Measurements from ENCODE around the gene FLT4. TPM values are rescaled to one million over a fixed set of nuclear protein-coding genes. Genes with fewer than 3 reads are reported as not detected.

The FLT4 gene
- total RNA-seq (2022; extraction: Qiagen RNA extraction; ENCODE audit: low read depth) = 2.0 to 4.8 TPM (median 3.7 TPM) in 5 replicates

DNA sequence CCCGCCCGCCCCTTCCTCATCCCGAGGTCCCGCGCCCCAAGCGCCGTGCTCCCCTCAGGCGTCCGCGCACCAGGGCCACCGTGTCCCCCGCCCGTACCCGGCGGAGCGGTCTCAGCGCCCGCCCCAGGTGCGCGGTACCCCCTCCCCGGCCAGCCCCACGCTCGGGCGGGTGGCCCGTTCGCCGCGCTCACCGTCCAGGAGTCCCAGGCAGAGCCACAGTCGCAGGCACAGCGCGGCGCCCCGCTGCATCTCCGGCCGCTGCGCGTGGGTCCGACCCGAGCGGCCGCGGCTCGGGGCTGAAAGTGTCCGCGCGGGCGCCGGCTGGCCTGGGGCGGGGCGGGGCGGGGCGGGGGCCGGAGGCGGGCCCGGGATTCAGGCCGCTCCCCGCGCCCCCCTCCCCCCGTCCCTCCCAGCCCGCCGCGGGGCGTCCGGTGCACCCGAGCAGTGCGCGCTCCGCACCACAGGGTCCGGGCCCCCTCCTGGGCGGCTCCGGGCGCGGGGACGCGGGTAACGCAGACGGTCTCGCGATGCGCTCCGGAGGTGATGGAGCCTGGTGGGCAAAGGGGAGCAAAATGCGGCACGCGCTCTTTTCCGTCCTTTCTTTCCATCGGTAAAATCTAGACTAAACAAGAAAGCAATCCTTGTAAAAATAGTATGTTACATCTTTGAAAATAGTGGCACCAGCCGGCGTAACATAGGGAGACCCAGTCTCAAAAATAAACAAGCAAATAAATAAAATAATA, at the start of gene FLT4:
Gene FLT4, minus strand, starts transcription at position 304 of the 743 bp plus-strand sequence. Its CDS starts 55 bp downstream, at position 249.

DNA sequence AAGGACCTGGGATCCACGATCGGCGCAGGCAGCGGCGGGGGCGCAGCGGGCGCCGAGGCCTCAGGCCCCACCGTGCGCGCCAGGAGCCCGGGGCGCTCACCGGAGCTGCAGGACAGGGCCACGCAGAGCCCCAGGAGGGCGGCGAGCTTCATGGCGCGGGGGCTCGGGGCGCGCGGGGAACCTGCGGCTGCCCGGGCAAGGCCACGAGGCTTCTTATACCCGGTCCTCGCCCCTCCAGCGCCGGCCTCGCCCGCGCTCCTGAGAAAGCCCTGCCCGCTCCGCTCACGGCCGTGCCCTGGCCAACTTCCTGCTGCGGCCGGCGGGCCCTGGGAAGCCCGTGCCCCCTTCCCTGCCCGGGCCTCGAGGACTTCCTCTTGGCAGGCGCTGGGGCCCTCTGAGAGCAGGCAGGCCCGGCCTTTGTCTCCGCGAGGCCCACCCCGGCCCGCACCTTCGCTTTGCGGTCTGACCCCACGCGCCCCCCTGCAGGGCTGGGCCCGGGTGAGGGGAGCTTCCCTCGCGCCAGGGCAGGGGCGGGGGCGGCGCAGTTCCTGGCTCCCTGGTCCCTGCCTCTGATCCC, 58.0 kb downstream of the FLT4 start, which contains the start of gene SCGB3A1:
Gene SCGB3A1, minus strand, starts transcription at position 189 of the 577 bp plus-strand sequence. Its CDS starts 37 bp downstream, at position 152.

Other genes with a start within 250 kb of the FLT4 start
- 17.2 to 23.2 TPM (median 22.1 TPM) in 5 replicates for gene CNOT6, start 155.2 kb downstream of the FLT4 start, total RNA-seq (2022; extraction: Qiagen RNA extraction; ENCODE audit: low read depth)
- gene SCGB3A1, start 58.1 kb downstream of the FLT4 start, total RNA-seq (2022; extraction: Qiagen RNA extraction; ENCODE audit: low read depth) = not detected in 5 replicates
- gene OR2Y1, start 90.5 kb upstream of the FLT4 start, total RNA-seq (2022; extraction: Qiagen RNA extraction; ENCODE audit: low read depth) = not detected in 5 replicates
- 62.1 to 94.2 TPM (median 87.7 TPM) in 5 replicates for gene MGAT1, start 153.2 kb upstream of the FLT4 start, total RNA-seq (2022; extraction: Qiagen RNA extraction; ENCODE audit: low read depth)
- gene ZFP62, start 211.7 kb upstream of the FLT4 start, total RNA-seq (2022; extraction: Qiagen RNA extraction; ENCODE audit: low read depth) = 7.0 to 10.4 TPM (median 9.7 TPM) in 5 replicates
- not detected in 5 replicates for gene BTNL8, start 249.6 kb upstream of the FLT4 start, total RNA-seq (2022; extraction: Qiagen RNA extraction; ENCODE audit: low read depth)